ENCODE measurements around the gene TBC1D32. TPM values are rescaled to one million over a fixed set of nuclear protein-coding genes. Genes with fewer than 3 reads are reported as not detected.
"Not testable (repeated sequence)": the region's sequence is repeated elsewhere in the genome, so short reads cannot be mapped to it uniquely, and the experiment has no call there.

The TBC1D32 gene
- total RNA-seq, 2 donors from 2014 or later, result 7.5 to 11.8 TPM

- Mint-ChIP-seq H3K4me3 (no peak overlapping the region), H3K4me1 (ENCODE audit: low read depth in 2 of 2) (no peaks in the 10 kb centered on the region), H3K27ac (no peak overlapping the region), H3K9me3 (no peaks in the 10 kb centered on the region), H3K27me3 (peaks cover 25 to 43% of the 10 kb centered on the region in 2 donors), H3K36me3 (no peaks in the 10 kb centered on the region)
- ATAC-seq (no peak), DNase-seq (ENCODE audit: low spot score) (no peak)
Measured at GRCh38 chr6:121344539-121344938, 10.3 kb upstream of the TBC1D32 start.

- peak in 1 of 2 donors; percentile 50 for ATAC-seq
- H3K36me3 Mint-ChIP-seq, result no peaks in the 10 kb centered on the region
Measured at GRCh38 chr6:121339639-121340226, 5.5 kb upstream of the TBC1D32 start.

GRCh38 chr6:121338956-121339355 is 4.7 kb upstream of the TBC1D32 start:
- Mint-ChIP-seq H3K4me3 (no peak overlapping the region), H3K4me1 (ENCODE audit: low read depth in 2 of 2) (peaks cover 11 to 12% of the 10 kb centered on the region in 2 donors), H3K36me3 (no peaks in the 10 kb centered on the region), H3K27ac (no peak overlapping the region), H3K9me3 (no peaks in the 10 kb centered on the region), H3K27me3 (peaks cover 20 to 32% of the 10 kb centered on the region in 2 donors)
- DNase-seq (ENCODE audit: low spot score) (no peak), ATAC-seq (no peak)

More at GRCh38 chr6:121339639-121340226, 5.5 kb upstream of the TBC1D32 start:
- no peak for DNase-seq (ENCODE audit: low spot score)
- H3K27ac Mint-ChIP-seq, result no peak overlapping the region
- H3K9me3 Mint-ChIP-seq, result no peaks in the 10 kb centered on the region
- H3K4me3 Mint-ChIP-seq, result no peak overlapping the region
- peaks cover 4 to 6% of the 10 kb centered on the region in 2 donors for H3K4me1 Mint-ChIP-seq (ENCODE audit: low read depth in 2 of 2)
- peaks cover 22 to 39% of the 10 kb centered on the region in 2 donors for H3K27me3 Mint-ChIP-seq

GRCh38 chr6:121338366-121338765 is 4.1 kb upstream of the TBC1D32 start:
- Mint-ChIP-seq H3K9me3 (no peaks in the 10 kb centered on the region), H3K27me3 (peaks cover 17 to 26% of the 10 kb centered on the region in 2 donors), H3K4me3 (no peak overlapping the region), H3K4me1 (ENCODE audit: low read depth in 2 of 2) (peaks cover 12 to 13% of the 10 kb centered on the region in 2 donors), H3K27ac (no peak overlapping the region), H3K36me3 (no peaks in the 10 kb centered on the region)
- ATAC-seq (no peak), DNase-seq (ENCODE audit: low spot score) (no peak)

- Mint-ChIP-seq H3K27ac (peak overlapping the region; percentile 91 to 95), H3K36me3 (no peaks in the 10 kb centered on the region), H3K4me1 (ENCODE audit: low read depth in 2 of 2) (peaks cover 18 to 28% of the 10 kb centered on the region in 2 donors), H3K9me3 (no peaks in the 10 kb centered on the region), H3K27me3 (peaks cover 6% of the 10 kb centered on the region in 2 donors), H3K4me3 (peak overlapping the region; percentile 96)
- DNase-seq (ENCODE audit: low spot score) (no peak), ATAC-seq (no peak)
Measured at GRCh38 chr6:121335087-121336008, 1.1 kb upstream of the TBC1D32 start.

GRCh38 chr6:121333694-121334093 is 586 bp downstream of the TBC1D32 start:
- H3K36me3 Mint-ChIP-seq; DNase-seq (ENCODE audit: low spot score); H3K9me3 Mint-ChIP-seq; ATAC-seq; H3K27me3 Mint-ChIP-seq: not testable (repeated sequence)
- Mint-ChIP-seq H3K4me3 (peak overlapping the region; percentile 96), H3K4me1 (ENCODE audit: low read depth in 2 of 2) (peaks cover 18 to 28% of the 10 kb centered on the region in 2 donors), H3K27ac (peak overlapping the region; percentile 91 to 95)

GRCh38 chr6:121333196-121333595 is 1.1 kb downstream of the TBC1D32 start:
- DNase-seq (ENCODE audit: low spot score) (no peak), ATAC-seq (no peak)
- Mint-ChIP-seq H3K4me1 (ENCODE audit: low read depth in 2 of 2) (peaks cover 18 to 28% of the 10 kb centered on the region in 2 donors), H3K27ac (peak overlapping the region; percentile 91 to 95), H3K9me3 (no peaks in the 10 kb centered on the region), H3K27me3 (no peaks in the 10 kb centered on the region), H3K4me3 (peak overlapping the region; percentile 96), H3K36me3 (no peaks in the 10 kb centered on the region)

- Mint-ChIP-seq H3K27me3 (no peaks in the 10 kb centered on the region), H3K9me3 (no peaks in the 10 kb centered on the region), H3K4me1 (ENCODE audit: low read depth in 2 of 2) (peaks cover 18 to 28% of the 10 kb centered on the region in 2 donors), H3K36me3 (no peaks in the 10 kb centered on the region), H3K4me3 (no peak overlapping the region), H3K27ac (no peak overlapping the region)
- ATAC-seq, result no peak
- no peak for DNase-seq (ENCODE audit: low spot score)
Measured at GRCh38 chr6:121330516-121330915, 3.8 kb downstream of the TBC1D32 start.

GRCh38 chr6:121321282-121321681 is 13.0 kb downstream of the TBC1D32 start:
- Mint-ChIP-seq H3K27me3 (no peaks in the 10 kb centered on the region), H3K4me1 (ENCODE audit: low read depth in 2 of 2) (peaks cover 0 to 6% of the 10 kb centered on the region in 2 donors), H3K36me3 (no peaks in the 10 kb centered on the region), H3K9me3 (no peaks in the 10 kb centered on the region), H3K4me3 (no peak overlapping the region), H3K27ac (no peak overlapping the region)
- ATAC-seq, result peak in 1 of 2 donors; percentile 76
- DNase-seq (ENCODE audit: low spot score), result no peak

- Mint-ChIP-seq H3K27me3 (no peaks in the 10 kb centered on the region), H3K36me3 (no peaks in the 10 kb centered on the region), H3K9me3 (no peaks in the 10 kb centered on the region), H3K4me3 (no peak overlapping the region), H3K27ac (no peak overlapping the region), H3K4me1 (ENCODE audit: low read depth in 2 of 2) (peaks cover 0 to 6% of the 10 kb centered on the region in 2 donors)
- DNase-seq (ENCODE audit: low spot score), result no peak
- no peak for ATAC-seq
Measured at GRCh38 chr6:121319603-121320002, 14.7 kb downstream of the TBC1D32 start.

GRCh38 chr6:121319112-121319553 is 15.1 kb downstream of the TBC1D32 start:
- Mint-ChIP-seq H3K36me3 (no peaks in the 10 kb centered on the region), H3K4me1 (ENCODE audit: low read depth in 2 of 2) (peaks cover 0 to 6% of the 10 kb centered on the region in 2 donors), H3K9me3 (no peaks in the 10 kb centered on the region), H3K27me3 (no peaks in the 10 kb centered on the region), H3K4me3 (no peak overlapping the region), H3K27ac (no peak overlapping the region)
- DNase-seq (ENCODE audit: low spot score) (no peak), ATAC-seq (no peak)

- H3K27me3 Mint-ChIP-seq, result no peaks in the 10 kb centered on the region
- DNase-seq (ENCODE audit: low spot score) (no peak), ATAC-seq (no peak)
Measured at GRCh38 chr6:121314381-121315112, 19.7 kb downstream of the TBC1D32 start.

GRCh38 chr6:121311814-121312213 is 22.5 kb downstream of the TBC1D32 start:
- H3K36me3 Mint-ChIP-seq, H3K4me3 Mint-ChIP-seq: not testable (repeated sequence)

More at GRCh38 chr6:121314381-121315112, 19.7 kb downstream of the TBC1D32 start:
- H3K36me3 Mint-ChIP-seq, result peaks cover 4% of the 10 kb centered on the region
- H3K27ac Mint-ChIP-seq, result no peak overlapping the region
- no peaks in the 10 kb centered on the region for H3K9me3 Mint-ChIP-seq
- no peak overlapping the region for H3K4me3 Mint-ChIP-seq
- H3K4me1 Mint-ChIP-seq (ENCODE audit: low read depth in 2 of 2), result no peaks in the 10 kb centered on the region

More at GRCh38 chr6:121311814-121312213, 22.5 kb downstream of the TBC1D32 start:
- ATAC-seq; H3K9me3 Mint-ChIP-seq; H3K4me1 Mint-ChIP-seq (ENCODE audit: low read depth in 2 of 2); H3K27me3 Mint-ChIP-seq; DNase-seq (ENCODE audit: low spot score); H3K27ac Mint-ChIP-seq: not testable (repeated sequence)
